HepG2 (cell line): ENCODE results near the gene KIZ.

Experiments used
- CHD4 ChIP-seq: fragments of 200-600 bp; sonication (generic); IDR thresholded peaks from 2 replicates; pipeline ENCODE4 v1.7.0; 2017; ENCODE audit warnings: mild to moderate bottlenecking, low read length, borderline replicate concordance
- MATR3 ChIP-seq: sonication (generic); formaldehyde crosslinking; IDR thresholded peaks from 2 replicates; pipeline ENCODE4 v1.4.0; 2020; ENCODE audit warnings: missing genetic modification reagents
- SMAD1 ChIP-seq: sonication (generic); formaldehyde crosslinking; IDR thresholded peaks from 2 replicates; pipeline ENCODE4 v1.4.0; 2020; ENCODE audit warnings: missing genetic modification reagents, low read depth, mild to moderate bottlenecking, borderline replicate concordance
- ZNF253 ChIP-seq: sonication (generic); formaldehyde crosslinking; IDR thresholded peaks from 2 replicates; pipeline ENCODE4 v1.8.0; 2022; ENCODE audit warnings: mild to moderate bottlenecking, missing genetic modification reagents, borderline replicate concordance
- TF ChIP-seq, protein P1 (sequence below): sonication (generic); formaldehyde crosslinking; IDR thresholded peaks from 2 replicates; pipeline ENCODE4 v1.5.0; 2020; ENCODE audit warnings: mild to moderate bottlenecking, missing genetic modification reagents, moderate library complexity

DNA sequence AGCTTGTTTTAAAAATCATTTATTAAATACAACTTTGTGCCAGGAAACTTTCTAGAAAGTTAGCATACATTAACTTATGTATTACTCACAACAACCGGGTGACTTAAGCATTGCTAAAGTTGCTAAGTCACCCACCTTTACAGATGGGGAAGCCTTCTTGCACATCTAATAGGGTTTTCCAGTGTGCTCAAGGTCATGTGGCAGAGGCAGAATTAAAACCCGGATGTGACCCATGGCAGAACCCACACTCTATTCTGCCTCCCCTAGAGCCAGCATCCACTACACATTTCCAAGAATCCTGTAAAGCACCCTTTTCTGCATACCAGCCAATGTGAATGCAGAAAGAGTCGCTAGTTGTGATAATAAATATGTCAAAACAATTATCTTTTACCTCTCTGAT, 33.1 kb upstream of the KIZ start:
- TF ChIP-seq ZNF253 (CRISPR knock-in tag) = no peak
- TF ChIP-seq, protein P1, sequence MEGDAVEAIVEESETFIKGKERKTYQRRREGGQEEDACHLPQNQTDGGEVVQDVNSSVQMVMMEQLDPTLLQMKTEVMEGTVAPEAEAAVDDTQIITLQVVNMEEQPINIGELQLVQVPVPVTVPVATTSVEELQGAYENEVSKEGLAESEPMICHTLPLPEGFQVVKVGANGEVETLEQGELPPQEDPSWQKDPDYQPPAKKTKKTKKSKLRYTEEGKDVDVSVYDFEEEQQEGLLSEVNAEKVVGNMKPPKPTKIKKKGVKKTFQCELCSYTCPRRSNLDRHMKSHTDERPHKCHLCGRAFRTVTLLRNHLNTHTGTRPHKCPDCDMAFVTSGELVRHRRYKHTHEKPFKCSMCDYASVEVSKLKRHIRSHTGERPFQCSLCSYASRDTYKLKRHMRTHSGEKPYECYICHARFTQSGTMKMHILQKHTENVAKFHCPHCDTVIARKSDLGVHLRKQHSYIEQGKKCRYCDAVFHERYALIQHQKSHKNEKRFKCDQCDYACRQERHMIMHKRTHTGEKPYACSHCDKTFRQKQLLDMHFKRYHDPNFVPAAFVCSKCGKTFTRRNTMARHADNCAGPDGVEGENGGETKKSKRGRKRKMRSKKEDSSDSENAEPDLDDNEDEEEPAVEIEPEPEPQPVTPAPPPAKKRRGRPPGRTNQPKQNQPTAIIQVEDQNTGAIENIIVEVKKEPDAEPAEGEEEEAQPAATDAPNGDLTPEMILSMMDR (CRISPR knock-in tag) = no peak
- no peak for TF ChIP-seq MATR3 (CRISPR knock-in tag)
- no peak for TF ChIP-seq SMAD1 (CRISPR knock-in tag)
- TF ChIP-seq CHD4 = no peak
